Ammon's horn (tissue), 1 donor: ENCODE results near the gene CCL5.
A peak's percentile ranks its signal among the peaks of the same experiment; 100 is the strongest.

ENCODE experiments used
- DNase-seq: peaks from one replicate; pipeline ENCODE4 v3.0.0-alpha.2; 2016; ENCODE audit warnings: low spot score

Gene CCL5

DNA sequence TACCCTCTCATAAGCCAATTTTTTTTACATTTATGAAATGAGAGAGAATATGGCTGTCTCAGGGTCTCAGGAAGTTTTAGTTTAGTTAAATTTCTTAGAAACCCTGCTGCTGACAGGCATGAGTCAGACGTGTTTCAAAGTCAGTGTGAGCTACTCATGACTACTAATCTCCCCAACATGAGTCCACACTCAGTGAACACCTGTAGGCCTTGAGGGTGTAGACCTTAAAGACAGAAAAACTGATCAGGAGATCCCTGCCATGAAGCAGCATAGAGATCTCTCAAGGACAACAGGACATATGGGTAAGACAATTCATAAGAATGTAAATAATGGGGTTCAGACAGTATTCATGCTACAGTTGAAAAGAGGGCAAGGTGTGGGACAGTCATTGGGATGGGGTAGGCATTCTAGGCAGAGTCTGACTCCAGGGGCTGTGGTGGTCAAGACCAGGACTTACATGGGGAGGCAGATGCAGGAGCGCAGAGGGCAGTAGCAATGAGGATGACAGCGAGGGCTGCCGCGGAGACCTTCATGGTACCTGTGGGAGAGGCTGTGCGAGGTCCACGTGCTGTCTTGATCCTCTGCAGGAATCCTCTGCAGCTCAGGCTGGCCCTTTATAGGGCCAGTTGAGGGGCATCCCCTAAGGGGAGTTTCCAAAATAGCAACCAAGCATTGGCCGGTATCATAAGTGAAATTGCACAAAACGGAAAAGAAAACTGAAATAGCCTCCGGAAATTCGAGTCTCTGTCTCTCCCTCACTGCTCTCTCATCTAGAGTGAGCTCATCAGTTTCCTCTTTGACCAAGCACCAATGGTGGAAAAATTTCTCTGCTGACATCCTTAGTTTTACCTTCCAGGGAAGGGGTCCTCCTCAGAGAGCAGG, at the start of gene CCL5:
Gene CCL5 (minus strand): TSS at position 588 of the 882 bp plus-strand sequence.
- no peak for DNase-seq

DNA sequence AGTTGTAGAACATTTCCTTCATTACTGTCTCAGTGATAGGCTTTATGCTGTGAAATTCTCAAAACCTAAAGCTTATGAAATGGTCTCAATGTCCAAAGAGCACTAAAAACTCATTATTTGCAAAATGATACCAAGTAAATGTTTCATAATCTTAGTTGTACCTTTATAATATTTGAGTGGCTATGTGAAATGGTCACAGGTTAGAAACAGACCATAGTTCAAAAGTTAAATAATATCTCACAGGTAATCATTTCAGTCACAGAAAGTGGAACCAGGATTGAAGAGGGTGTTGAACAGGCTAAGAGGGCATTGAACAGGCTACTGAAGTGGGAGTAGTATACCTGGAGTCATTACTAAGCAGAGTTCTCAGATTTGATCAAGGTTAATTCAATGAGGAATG, 47.6 kb upstream of the CCL5 start:
- DNase-seq: no peak

DNA sequence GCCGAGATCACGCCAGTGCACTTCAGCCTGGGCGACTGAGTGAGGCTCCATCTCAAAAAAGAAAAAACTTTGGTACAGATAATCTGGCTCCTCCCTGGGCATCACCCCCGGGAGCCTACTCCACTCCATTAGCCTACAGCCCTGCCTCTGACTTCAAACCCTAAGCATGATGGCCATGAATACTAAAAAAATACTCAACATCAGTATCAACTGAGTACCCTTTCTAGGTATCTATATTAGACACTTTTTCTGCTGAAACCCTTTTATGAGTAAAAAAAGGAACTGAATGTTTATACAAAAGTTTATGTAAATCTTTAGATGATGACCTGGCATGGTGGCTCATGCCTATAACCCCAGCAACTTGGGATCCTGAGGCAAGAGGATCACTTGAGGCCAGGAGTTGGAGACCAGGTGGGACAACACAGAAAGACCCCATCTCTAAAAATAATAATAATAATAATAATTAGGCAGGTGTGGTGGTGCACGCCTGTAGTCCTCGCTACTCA, 43.5 kb upstream of the CCL5 start:
- DNase-seq: no peak

DNA sequence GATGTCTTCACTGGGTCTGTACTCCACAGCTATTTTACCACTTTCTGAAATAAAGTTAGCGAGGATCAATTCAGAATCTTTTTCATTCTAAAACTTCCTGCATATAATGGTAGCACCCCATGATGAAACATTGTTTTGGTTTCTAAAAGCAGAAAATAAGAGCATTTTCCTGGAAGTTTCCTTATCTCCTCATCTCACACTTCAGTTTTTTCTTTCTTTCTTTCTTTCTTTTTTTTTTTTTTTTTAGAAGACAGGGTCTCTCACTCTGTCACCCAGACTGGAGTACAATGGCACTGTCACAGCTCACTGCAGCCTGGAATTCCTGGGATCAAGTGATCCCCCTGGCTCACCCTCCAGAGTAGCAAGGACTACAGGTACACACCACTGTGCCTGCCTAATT, 40.1 kb upstream of the CCL5 start:
- no peak for DNase-seq

DNA sequence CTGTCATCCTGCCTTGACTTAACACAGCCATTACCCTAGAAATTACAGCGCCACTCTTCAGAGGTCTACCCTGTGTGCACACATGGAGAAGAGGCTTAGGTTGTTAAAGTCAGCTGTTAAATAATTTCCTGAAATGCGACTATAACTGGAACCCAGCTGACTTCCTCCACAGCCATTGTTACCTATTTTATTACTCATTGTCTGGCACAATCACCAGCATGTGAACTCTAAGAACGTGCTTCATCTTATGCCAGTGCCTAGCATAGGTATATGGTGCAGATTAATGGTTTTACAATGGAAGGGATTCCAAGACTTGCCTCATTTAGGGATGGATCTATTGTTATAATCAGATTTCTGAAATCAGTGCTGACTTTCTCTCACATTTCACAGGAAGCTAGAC, 38.5 kb upstream of the CCL5 start:
- DNase-seq: no peak

DNA sequence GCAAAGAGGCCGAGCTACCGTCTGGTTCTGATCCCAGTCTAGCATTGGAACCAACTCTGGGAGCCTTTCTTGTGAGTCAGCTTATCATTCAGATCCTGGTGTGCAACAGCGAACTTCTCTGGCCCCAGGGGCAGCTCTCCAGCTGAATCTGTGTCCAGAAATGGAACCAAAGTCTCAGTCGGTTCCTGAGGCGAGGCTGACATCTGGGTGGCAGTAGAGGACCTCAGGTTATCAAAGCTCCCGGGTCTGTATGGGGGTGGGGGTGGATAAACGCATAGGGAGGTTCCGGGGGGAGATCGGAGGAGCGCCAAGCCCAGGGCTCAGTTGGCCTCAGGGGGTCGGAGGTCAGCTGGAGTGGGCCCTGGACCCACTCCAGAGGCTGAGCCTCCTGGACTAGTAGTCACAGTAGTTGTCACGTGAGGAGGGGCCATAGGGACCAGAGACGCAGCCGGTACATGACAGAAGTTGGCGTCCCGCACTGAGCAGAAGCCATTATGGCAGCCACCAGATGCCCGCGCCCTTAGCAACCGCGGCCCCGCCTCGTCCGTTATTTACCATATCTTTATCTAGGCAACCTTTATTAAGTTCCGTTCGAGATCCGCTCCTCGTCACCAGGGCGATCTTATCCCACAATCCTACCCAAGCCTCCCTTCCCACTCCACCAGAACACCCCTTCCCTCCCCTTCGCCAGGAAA, 37.5 kb upstream of the CCL5 start:
- no peak for DNase-seq

DNA sequence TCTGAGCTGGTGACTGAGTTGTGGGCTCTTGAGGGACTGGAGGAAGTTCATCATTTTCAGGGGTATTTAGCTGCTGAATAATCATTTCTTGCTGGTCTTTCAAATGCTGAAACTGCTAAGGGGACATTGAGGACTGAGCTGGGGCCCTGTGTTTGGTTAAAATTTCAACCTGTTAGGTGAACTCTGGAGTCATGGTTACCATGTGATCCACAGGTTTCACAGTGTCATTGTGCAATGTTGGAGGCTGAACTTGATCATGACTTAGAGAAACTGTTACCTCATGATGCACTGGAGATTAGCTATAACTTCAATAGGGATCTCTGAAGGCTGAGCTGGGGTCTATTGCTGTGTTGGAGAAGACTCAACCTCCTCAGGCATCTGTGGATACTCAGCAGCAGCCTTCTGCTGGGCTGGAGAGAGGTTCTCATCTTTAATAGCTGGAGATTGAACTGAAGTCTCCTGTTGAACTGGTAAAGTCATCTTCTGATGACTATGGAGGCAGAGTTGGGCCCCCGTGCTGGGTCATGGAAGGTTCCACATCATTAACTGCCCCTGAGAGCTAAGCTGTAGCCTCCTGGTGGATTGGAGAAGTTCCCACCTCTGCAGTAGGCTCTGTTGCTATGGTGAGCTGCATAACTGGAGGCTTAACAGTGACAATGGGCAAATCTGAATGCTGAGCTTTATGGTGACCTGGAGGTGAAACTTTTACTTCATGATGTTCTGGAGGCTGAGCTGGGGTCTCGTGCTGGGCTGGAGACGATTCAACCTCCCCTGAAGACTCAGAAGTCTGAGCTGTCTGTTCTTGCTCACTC, 35.2 kb upstream of the CCL5 start:
- peak; percentile 8 for DNase-seq

DNA sequence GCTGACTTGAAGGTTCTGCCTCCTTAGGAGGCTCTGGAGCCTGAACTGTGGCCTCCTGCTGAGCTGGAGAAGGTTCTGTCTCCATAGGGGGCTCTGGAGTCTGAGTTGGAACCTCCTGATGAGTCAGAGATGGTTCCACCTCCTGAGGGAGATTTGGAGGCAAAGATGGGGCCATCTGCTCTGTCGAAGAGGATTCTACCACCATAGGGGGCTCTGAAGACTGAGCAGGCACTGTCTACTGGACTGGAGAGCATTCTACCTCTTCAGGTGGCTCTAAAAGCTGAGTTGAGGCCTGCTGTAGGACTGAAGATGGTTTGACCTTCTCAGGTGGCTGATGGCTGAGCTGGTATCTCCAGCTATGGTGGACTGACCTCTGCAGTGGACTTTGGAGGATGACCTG, 34.2 kb upstream of the CCL5 start:
- no peak for DNase-seq

DNA sequence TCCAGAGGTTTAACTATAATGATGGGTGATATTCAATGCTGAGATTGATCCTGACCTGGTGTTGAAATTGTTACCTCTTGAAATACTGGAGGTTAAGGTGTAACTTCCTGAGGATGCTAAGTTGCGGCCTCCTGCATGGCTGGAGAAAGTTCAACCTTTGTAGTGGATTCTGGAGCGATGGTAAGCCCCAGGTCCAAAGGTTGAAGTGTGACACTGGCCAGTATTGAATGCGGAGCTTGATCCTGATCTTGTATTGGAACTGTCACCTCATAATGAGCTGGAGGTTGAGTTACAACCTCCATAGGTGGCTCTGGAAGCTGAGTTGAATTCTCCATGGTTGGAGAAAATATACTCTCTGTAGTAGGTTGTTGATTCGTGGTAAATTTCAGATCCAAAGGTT, 33.4 kb upstream of the CCL5 start:
- DNase-seq: no peak

DNA sequence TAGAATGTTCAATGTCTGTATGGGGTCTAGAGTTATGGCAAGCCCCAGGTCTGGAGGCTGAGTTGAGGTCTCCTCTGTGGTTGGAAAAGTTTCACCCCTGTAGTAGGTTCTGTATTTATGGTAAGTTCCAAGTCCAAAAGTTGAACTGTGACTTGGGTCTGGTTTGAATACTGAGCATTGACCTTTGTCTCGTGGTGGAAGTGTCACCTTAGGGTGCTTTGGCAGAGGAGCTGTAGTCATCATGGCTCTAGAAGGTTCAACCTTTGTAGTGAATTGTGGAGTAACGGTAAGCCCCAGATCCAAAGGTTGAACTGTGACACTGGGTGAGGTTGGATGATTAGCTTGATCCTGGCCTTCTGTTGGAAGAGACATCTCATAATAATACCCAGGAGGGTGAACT, 32.8 kb upstream of the CCL5 start:
- no peak for DNase-seq

DNA sequence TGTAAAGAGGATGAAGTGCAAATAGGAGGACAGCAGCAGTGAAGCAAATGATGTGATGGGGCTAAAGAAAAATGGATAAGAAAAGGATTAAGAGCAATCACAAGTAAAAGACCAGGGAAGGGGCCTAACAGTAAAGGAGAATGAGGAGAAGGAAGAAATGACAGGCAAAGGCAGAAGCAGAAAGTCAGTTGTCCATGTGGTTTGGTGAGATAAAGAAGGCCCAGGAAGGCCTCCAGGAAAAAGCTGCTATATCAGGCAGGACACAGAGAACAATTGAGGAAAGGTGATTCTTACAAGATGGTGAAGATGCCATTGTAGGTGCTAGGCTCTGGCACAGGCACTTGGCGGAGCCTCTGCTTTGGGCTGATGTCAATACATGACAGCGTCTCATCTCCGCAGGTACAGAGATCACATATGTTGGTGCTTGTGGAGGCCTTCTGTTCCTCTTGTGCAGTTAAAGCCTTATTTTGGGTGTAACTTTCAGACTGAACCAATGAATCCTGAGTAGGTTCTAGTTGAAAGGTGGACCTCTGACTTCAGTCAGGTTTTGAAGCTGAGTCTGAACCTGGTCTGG, 32.3 kb upstream of the CCL5 start:
- no peak for DNase-seq

DNA sequence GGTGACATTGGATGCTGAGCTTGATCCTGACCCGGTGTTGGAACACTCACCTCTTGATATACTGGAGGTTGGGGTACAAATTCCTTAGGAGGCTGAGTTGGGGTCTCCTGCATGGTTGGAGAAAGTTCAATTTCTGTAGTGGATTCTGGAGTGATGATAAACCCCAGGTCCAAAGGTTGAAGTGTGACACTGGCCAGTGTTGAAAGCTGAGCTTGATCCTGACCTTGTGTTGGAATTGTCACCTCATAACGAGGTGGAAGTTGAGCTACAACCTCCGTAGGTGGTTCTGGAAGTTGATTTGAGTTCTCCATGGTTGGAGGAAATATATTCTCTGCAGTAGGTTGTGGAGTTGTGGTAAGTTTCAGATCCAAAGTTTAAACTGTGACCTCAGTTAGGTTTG, 29.2 kb upstream of the CCL5 start:
- no peak for DNase-seq

DNA sequence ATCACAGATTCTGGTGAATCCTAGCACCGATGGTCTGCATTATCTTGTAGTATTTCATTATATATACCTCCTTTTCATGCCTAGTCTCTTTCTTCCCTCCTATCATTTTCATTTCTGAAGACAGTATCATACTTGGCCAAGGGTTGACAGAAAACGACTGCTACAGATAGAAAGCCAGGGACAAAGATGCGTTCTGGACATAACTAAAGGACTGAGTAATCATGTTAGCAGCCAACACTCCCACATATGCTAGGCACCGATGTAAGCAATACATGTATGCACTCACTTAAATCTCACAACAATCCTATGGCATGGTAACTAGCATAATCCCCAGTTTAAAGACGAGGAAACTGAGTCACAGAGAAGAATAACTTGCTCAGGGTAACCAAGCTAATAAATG, 27.5 kb upstream of the CCL5 start:
- DNase-seq: no peak

DNA sequence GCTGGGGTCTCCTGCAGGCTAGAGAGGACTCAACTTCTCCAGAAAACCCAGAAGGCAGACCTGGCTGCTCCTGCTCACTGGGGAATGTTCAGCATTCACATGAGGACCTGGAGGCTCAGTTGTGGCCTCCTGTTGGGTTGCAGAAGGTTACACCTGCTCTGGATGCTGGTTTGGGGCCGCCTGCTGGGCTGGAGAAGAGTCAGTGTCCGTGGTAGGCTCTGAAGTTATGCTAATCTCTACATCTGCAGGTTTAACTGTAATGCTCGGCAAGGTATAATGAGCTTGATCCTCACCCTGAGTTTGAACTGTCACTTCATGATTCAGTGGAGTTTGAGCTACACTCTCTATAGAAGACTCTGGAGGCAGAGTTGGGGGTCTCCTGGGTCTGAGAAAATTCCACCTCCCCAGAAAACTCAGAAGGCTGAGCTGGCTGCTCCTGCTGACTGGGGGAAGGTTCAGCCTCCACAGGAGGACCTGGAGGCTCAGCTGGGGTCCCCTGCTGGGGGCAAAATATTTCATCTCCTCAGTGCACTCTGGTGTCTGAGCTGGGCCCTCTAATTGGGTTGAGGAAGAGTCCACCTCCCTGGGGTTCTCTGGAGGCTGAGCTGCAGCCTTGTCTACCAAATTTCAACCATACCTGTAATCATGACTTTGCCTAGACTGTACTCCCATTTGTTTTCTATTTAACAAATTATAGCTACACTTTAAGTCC, 26.9 kb upstream of the CCL5 start:
- no peak for DNase-seq

DNA sequence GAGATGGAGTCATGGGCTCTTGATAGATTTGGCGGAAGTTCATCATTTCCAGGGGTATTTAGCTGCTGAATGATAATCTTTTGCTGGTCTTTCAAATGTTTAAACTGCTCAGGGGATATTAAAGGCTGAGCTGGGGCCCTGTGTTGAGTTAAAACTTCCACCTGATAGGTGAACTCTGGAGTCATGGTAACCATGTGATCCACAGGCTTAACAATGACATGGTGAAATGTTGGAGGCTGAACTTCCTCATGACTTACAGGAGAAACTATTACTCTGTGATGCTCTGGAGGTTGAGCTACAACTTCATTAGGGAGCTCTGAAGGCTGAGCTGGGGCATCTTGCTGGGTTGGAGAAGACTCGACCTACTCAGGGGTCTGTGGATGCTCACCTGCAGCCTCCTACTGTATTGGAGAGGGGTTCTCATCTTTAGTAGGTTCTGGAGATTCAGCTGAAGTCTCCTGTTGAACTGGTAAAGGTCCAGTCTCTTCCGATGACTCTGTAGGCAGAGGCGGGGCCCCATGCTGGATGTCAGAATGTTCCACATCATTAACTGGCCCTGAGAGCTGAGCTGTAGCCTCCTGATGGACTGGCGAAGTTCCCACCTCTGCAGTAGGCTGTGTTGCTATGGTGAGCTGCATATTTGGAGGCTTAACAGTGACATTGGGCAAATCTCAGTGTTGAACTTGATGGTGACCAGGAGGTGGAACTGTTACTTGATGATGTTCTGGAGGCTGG, 26.2 kb upstream of the CCL5 start:
- DNase-seq: no peak

DNA sequence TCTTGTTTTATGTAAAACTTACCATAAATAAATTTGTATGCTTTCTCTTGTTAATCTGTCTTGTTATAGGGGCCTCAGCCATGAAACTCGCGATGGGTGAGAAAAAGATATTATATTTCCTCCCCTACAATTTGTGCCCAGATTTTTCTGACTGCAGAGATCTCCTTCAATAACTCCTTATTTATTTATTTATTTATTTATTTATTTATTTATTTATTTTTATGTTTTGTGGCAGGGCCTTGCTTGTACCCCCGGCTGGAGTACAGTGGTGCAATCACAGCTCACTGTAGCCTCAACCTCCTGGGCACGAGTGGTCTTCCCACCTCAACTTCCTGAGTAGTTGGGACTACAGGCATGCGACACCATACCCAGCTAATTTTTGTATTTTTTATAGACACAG, 23.3 kb upstream of the CCL5 start:
- DNase-seq: no peak

DNA sequence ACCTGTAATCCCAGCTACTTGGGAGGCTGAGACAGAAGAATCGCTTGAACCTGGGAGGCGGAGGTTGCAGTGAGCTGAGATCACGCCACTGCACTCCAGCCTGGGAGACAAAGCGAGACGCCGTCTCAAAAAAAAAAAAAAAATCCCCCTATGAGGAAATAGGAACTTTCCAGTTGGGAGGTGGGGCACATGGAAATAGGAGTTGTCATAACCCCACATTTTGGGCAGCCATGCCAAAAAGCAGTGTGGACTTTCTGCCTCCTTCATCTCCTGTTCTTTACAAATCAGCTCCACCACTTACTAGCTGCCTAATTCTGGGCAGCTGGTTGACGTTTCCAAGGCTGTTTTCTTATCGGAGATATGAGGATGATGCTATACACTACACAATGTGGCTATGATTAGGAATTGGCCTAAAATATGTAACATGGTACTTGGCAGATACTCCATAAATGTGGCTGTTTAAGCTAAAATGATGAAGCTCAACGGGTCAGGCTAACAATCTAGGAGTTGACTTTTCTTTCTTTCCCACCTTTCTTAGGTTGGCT, 21.5 kb upstream of the CCL5 start:
- no peak for DNase-seq

DNA sequence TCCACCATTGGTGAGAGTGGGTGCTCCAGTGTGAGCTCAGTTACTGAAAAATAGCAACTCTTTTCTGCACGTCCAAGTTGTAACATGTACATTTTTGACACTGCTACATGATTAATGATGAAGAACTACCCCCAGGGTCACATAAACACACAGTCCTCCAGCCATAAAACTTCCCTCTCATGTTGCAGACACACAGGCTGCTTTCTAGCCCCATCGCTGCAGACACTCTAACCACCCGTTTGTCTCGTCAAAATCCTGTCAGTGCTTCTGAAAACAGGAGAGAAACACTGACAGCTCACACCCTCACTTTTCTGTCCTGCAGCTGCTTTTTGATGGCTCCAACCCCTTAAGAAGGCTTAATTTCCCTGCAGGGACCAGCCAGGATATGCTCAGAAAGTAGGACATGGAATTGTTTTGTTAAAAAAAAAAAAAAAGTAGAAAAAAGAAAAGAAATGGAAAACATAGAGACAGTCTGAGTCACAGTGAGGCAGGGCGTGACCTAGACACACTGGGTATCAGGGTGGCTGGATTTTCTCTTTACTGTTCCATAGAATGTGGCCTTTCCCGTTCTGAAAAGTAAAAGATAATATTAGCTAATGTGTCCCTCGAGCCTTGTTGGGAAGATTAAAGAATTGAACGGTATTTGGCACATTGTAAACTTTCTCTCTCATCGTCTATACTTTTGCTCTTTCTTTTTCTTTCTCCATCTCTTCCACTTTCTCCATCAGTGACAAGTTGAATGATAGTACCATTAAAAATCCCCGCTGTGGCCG, 20.7 kb upstream of the CCL5 start:
- no peak for DNase-seq

DNA sequence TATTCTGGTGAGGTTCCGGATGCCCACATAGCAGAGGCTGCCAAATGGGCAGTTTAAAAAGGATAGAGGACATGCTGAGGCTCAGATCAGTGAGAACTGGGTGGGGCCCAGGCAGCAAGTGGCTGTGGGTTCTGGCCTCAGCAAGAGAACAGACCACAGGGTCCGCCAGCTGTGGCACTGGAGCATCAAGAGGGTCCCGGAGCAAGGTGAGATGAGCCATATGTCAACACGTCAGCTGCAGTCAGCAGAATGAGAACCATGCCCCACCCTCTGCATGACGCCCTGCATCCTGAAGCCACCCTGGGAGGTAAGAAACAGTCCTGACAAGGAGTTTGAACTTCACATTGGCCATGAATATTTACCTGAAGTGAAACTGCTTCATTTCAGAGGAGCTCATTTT, 20.1 kb upstream of the CCL5 start:
- no peak for DNase-seq
